GM21576 (cell line): ENCODE measurements around the gene ANKRA2.
"Not testable (repeated sequence)": the region's sequence is repeated elsewhere in the genome, so short reads cannot be mapped to it uniquely, and the experiment has no call there.

Experiments
- ATAC-seq: cut with Tn5 transposase; IDR thresholded peaks from one replicate; pipeline ENCODE4 v1.9.1; 2021; ENCODE audit warnings: mild to moderate bottlenecking, moderate library complexity; ENCODE audit not compliant: unreplicated experiment

ANKRA2 gene

DNA sequence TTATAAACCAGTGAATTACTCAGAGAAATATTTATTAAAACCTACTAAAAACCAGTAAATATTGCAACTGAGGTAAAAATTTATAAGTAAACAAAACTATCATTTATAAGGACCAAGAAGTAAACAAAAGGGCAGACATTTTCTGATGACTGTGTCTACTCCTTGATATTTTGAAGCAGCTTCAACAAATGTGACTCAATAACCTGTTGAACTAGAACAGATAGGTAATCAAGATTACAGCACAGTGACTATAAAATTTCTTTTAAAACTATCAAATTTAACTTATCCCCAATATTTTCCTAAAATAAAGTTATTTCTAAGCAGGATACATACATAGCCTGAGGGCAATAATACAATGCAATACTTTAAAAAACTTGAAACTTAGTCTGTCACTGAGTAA is 12.8 kb downstream of the ANKRA2 start:
- ATAC-seq = no peak

DNA sequence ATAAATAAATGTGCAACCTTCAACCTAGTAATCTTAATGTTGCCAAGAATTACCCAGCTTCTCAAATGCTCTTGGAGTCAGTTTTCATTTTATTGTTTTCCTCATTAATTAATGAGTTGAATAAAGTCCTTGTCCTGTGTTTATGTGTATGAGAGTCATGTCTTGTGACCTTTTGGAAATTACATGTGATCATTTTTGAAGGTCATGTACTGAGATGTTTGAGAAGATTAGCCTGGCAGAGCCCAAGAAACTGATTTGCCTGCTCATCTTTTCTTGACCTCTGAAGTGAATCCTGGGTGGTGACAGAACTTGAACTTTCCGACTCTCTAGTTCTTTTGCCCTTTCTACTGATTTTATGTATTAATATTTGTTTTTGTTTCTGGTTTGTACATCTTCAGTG is 15.4 kb downstream of the ANKRA2 start:
- no peak for ATAC-seq

DNA sequence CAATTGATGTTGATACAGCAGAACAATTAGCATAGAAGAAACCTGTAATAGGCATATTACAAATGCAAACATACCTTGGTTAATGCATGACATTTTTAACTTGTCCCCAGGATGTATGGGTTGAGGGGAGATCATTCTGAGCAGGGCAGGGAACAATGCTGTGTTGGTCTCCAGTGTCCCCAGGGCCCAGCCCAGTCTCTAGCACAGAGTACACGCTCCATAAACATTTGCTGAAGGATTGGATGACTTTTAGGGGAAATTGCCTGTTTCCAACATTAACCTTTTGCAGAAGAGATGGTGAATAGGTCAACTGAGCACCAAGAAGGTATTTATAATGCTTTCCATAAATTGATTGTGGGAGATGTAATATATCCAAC is 20.0 kb downstream of the ANKRA2 start:
- no peak for ATAC-seq

DNA sequence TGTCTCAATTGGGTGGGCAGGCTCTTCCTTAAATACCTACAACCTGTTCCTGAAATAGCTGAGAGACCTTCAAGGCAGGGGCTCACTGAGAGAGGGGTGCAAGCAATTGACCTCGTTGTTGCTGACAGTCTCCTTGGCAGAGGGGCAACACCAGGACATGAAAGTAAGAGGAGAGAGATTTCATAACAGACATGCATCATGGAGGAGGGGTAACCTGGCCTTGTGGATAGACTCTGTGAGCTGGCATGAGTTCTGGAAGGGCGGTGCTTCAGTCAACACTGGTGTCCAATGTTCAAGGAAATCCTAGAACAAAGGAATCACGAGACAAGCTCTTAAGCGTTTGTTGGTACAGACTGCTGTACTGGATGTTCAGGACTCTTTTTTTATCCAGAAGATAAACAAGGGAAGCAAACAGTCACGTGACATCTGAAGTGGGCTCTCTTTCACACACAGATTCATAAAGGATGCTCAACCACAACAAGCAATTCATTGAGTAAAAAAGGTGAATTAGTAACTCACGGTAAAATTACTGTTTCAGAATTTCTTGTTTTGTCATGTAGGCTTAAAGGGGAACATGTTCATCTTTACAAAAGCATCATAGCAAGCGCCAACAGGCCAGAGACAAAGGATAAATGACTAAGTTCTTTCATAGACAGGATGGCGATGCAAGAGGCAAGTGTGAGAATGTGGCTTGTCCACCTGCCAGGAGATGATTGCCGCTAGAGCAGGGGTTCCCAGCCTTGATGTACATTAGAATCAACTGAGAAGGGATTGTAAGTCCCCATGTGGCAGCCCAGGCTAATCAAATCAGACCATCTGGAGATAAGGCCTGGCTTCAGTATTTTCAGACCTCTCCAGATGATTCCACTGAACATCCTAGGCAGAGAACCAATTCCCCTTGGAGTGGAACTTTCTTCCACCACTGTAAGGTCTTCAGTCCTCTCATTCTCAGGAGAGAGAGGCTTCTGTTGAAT is 20.7 kb downstream of the ANKRA2 start:
- no peak for ATAC-seq

DNA sequence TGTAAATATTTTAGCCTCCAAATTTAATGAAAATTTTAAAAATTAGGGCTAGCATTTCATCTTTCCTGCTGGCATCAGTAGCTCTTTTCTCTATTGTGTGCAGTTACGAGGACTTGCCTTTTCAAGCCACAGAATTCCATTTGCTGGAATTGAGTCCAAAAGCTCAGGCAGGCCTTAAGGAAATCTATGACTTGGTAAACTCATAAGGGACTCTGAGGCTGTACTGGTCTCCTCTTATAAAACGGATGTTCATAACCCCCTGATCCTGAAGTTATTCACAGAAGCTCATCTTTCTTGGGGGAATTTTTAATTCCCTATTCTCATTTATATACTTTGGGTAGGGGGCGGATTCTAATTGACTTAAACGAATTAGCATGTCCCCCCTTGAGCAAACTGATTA is 23.4 kb downstream of the ANKRA2 start:
- no peak for ATAC-seq

DNA sequence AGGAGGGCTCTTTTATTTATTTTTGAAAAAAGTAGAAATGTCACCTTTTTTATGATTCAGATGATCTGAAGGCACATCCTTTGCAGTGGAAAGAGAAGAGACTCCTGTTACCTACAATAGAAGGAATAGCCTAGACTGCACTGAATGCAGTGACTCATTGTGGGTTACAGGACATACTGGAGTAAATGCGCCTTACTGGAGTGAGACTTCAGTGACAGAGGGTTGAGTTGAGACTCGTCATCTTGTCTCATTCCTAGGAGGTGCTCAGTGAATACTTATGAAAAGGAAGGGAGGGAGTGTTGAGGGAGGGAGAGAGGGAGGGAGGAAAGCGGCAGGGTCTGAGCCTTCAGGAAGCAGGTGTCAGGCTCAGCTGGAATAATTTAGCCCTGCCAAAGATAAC is 25.2 kb downstream of the ANKRA2 start:
- ATAC-seq = no peak

DNA sequence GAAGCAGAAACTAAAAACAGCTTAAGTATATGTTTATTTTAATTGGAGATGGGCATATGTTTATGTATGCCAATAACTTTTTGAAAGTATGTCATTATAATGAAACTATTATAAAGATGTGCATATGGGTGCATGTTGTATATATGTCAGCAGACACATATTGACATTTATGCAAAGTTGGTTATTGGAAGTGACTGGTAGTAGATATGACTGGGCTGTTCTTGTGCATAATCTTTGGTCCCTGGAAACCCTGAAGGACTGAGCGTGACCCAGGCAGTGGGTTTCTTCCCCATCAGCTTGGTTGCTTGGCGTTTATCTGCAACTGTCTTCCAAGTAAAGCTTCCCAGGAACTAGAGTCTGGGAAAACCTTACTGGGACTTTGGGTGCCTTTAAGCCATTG is 25.7 kb downstream of the ANKRA2 start:
- no peak for ATAC-seq

DNA sequence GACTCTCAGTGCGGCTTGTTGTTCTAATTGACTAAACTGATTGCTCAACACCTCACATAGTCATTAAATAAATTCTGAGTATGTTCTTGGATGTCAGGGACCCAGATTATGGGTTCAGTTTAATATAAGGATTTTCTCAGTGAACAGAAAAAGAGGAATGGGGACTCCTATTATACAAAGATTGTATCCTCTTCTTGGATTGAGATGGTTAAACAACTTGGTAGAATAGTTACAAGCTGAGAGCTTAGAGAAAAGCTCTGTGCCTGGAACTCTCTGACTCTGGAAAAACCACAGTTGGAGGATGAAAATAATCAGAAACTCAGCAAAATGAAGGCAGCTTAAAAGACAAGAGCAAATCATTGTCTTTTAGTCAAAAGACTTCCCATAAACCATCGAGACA is 30.5 kb downstream of the ANKRA2 start:
- ATAC-seq = no peak

DNA sequence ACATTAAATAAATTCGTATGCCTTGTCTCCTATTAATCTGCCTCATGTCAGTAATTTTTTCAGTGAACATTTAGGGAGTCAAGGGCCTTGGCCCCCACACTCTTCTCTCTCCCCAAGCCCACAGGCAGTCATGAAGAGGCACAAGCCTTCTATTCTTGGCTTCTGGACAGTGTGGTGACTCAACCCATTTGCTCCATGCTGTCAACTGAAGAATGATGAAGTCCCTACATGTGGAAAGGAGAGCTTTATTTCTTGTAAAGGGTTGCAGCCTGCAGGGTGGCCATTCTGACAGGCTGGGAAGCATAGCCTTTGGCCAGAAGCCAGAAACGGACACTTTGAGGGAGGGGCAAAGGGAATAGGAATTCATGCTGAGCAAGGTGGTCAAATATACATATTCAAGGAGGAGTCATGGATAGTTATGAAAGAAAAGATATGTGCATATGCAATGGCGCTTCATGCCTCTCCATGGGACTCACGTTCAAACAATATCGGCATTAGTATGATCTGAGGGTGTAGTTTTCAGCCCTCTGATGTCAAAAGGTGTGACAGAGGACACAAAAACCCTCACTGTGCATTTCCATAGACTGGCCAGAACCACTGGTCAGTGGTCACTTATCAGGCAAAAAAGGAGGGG is 31.3 kb downstream of the ANKRA2 start:
- no peak for ATAC-seq

DNA sequence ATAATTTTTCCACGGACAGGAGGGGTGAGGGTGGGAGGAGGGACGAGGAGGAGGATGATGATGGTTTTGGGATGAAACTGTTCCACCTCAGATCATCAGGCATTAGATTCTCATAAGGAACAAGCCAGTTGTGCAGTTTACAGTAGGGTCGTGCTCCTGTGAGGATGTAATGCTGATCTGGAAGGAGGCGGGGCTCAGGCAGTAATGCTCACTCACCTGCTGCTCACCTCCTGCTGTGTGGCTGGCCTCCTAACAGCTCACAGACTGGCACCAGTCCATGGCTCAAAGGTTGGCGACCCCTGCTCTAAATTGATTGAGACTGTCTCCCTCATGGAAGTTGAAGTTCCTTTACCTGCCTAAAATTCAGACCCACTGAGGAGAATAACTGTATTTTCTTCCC is 33.2 kb downstream of the ANKRA2 start:
- no peak for ATAC-seq

DNA sequence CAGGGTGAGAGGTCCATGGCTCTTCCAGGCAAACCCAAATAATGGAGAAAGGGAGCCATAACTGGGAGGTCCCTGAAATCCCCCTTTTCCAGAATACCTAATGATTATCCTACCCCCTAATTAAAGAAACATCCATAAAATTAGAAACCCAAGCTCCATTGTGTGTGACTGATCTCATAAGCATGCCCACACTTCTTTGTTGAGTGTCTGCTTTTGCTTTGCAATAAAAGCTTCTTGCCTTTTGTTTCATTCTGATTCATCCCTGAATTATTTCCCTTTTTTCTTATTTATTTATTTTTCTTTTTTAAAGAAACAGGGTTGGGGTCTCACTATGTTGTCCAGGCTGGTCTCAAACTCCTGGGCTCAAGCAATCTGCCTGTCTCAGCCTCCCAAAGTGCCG is 34.1 kb downstream of the ANKRA2 start:
- ATAC-seq = no peak

DNA sequence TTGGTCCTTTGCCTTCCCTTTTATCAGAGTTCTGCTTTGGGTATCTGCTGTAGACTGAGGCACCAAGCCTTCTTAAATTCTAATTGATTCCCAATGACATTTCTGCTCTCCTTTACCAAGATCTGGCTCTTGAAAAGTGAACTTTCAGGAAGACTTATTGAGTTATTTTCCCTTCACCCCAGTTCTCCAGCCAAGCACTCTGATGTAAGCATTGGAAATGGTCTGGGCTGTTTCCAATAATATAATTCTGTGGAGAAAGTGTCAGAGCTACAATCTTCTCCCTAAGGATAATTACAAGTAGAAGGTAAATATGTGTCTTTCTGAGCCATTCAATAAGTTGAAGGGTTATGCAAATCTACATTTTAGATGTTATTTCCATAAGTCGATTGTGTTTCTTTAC is 36.4 kb downstream of the ANKRA2 start:
- no peak for ATAC-seq

DNA sequence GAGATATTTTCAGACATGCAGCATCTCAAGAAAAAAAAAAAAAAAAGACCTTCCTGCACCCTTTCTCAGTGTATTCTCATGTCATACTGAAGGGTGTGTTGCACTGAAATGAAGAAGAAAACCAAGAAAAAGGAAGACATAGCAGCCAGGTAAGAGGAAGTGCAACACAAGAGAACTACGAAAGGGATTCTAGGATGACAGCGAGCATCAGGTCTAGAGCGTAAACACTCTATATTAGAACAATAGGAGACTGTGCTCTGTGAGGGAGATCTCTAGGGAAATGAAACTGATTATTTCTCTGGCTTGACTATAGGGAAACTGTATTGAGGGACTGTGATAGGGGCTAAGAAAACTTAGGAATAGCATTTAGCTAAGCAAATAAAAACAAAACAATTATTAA is 37.2 kb downstream of the ANKRA2 start:
- no peak for ATAC-seq

DNA sequence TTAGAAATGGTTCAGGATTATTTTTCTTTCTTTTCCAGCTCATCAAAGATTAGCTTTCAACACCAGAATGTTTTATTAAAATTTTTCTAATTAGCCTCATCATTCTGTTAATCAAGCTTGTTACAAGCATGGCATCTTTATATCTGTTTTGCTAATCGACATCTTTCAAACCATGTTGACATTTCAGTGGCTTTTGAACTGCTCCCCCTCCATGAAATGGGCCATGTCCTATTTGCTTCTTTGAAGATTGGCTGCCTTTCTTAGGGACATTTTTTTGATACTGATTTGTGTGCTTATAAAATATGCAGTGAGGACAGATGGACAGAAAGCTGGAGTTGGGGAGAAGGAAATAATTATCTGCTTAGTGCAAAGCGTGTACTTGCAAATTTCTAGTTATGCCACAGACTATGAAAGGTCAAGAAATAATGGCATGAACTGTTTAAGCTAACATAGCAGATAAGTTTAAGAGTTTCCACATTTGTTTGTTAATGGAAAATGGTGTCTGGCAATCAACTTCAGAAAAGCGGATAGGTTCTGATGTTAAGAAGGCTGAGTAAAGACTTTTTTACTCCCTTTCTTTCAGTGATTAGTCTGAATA is 39.7 kb downstream of the ANKRA2 start:
- no peak for ATAC-seq

DNA sequence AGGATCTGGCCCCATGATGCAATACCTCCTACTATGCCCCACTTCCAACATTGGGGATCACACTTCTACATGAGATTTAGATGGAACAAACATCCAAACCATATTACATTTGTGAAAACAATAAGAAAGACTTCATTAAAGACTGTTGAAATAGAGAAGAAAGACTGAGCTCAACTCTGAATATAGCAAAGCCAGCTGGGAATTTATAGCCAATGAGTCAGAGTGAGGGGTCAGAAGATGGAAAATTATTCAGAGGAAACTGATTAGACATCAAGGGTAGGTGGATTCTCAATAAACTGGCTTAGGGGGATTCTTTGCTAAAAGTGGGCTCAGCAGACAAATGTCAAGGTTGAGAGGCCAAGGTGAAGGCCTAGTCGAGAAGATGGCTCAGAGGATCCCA is 41.6 kb downstream of the ANKRA2 start:
- no peak for ATAC-seq

DNA sequence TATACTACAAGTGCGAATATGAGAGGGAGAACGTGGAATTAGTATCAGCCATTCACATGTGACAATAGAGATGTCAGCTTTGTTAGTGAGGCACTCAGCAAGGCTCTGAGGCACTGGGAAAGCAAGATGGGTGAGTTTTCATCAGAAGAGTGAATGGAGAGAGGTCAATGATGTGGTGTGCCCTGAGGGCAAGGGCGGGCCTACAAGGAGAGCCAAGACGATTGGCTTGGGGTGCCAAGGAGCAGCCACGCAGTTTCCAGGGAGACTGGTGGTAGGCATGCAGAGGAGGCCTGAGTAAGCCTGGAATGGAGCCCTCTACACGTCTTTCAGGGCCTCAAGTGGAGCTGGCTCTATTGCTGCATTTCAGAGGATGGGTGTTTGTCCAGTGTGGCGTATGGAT is 42.5 kb downstream of the ANKRA2 start:
- no peak for ATAC-seq

DNA sequence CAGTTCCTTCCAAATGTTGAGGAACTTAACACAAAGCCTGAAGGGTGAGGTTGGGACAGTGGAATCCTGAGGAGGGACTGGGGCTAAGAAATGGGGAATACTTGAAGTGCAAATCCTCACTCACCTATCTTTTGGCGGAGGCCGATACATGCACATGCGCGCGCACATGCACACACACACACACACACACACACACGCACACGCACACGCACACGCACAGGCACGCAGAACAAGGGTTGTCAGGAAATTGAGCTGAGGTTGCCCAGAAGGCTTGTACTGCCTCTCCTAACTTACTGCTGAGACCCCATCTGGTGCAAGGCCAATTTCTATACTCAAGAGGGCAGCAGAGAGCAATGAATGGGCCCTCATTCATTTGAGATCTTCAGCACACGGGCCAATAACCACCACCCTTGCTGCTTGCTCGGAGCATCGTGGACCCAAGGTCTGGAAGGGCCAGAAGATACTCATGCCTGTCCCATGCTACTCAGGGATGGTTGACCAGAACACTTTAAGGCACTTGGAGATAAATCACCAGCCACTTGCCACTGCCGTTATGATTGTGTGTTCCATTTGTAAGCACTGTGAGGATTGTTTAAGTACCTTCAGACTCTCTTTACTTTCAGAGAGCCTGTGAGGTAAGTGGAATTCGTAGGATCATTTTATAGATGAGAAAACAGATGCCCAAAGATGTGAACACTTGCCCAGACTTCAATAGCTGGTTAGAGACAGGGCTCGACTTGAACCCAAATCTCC is 45.7 kb downstream of the ANKRA2 start:
- peak; percentile 99 for ATAC-seq

DNA sequence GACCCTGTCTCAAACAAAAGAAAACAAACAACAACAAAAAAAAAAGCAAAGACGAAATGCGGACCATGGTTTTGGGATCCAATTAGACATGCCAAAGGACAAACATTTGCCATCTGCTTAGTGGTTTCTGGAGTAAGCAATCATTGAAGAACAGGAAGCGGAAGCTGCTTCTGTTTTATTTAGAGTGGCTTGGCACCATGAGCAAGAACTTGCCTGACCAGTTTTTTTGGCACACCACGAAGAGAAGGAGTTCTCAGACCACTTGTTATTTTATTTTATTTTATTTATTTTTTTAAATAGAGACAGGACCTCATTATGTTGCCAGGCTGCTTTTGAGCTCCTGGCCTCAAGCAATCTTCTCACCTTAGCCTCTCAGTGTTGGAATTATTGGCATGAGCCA is 50.2 kb downstream of the ANKRA2 start:
- no peak for ATAC-seq

DNA sequence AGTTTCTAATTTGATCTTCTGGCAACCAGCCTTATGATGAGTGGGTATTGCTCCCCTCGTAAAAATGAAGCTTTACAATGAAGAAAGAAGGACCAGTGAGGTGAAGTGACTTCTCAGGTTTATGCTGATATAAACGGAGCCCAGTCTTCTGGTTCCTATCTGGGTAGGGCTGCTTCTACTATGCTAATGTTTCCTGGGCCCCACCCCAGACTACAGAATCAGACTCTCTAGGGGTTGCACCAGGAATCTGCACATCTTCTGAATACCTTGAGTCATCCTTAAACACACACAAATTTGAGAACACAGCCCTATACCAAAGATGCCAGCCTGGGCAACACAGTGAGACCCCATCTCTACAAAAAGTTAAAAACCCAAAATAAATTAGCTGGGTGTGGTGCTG is 51.0 kb downstream of the ANKRA2 start:
- no peak for ATAC-seq

DNA sequence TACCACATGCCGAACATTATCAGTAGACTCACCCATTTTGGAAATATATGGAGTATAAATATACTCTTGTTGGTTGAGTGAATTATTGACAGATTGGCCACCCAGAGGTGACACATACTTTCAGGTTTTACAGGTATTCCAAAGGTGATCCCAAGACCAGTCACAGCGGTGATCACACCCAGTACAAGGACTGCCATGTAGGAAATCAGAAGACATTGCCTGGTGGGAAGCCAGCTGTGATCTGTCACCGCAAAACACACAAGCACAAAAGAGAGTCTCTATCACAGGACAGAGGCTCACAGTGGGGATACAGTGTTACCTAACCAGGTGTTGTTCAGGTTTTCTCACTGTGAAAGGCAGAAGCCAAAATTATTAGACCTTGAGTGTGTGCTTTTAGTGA is 51.4 kb downstream of the ANKRA2 start:
- ATAC-seq = no peak

DNA sequence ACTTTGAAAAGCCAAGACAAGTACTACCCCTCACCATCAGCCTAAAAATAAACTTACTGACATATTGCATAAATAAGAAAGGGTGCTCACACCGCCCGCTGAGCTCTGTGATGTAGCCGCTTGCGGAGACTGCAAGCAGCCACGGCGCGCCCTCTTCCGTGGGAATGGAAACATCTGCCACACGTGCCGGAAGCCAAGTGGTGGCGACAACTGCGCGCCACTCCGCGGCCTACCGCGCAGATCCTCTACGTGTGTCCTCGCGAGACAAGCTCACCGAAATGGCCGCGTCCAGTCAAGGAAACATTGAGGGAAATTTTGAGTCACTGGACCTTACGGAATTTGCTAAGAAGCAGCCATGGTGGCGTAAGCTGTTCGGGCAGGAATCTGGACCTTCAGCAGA is 56.9 kb downstream of the ANKRA2 start:
- ATAC-seq = not testable (repeated sequence)
